ENCODE results near the gene TMPRSS4. TPM values are rescaled to one million over a fixed set of nuclear protein-coding genes. Genes with fewer than 3 reads are reported as not detected.

TMPRSS4 gene
- polyA plus RNA-seq, 4 donors, result 20.0 to 117 (median 44.3) TPM

- no peak for FAIRE-seq
- DNase-seq, result no peak
- no peaks in the 10 kb centered on the region for H3K27me3 ChIP-seq (ENCODE audit: control insufficient read depth in 3 of 3, insufficient read depth in 3 of 3, low read length in 3 of 3)
- no peaks in the 10 kb centered on the region for H3K9me3 ChIP-seq (ENCODE audit: control insufficient read depth in 2 of 2, insufficient read depth in 1 of 2, low read depth in 1 of 2, low read length in 1 of 2)
- 81 to 85% (median 84%) methylated on average over 10 of the region's 10 CpGs for WGBS, 3 donors
- no peak overlapping the region for H3K27ac ChIP-seq (ENCODE audit: low read depth in 1 of 3, low read length in 2 of 3)
- peaks cover 0 to 69% (median 2%) of the 10 kb centered on the region in 3 donors for H3K36me3 ChIP-seq (ENCODE audit: control insufficient read depth in 3 of 3, insufficient read depth in 2 of 3, low read depth in 1 of 3, low read length in 3 of 3)
- H3K4me1 ChIP-seq (ENCODE audit: control insufficient read depth in 3 of 3, insufficient read depth in 2 of 3, low read depth in 1 of 3, low read length in 2 of 3), result peaks cover 0 to 12% (median 5%) of the 10 kb centered on the region in 3 donors
- H3K4me3 ChIP-seq (ENCODE audit: low read depth in 1 of 3, low read length in 3 of 3), result no peak overlapping the region
These were observed 23.1 kb downstream of the TMPRSS4 start for GRCh38 chr11:118099838-118100556.

- DNase-seq, result no peak
- no peaks in the 10 kb centered on the region for H3K9me3 ChIP-seq (ENCODE audit: control insufficient read depth in 2 of 2, insufficient read depth in 1 of 2, low read depth in 1 of 2, low read length in 1 of 2)
- peaks cover 0 to 8% (median under 1%) of the 10 kb centered on the region in 3 donors for H3K4me1 ChIP-seq (ENCODE audit: control insufficient read depth in 3 of 3, insufficient read depth in 2 of 3, low read depth in 1 of 3, low read length in 2 of 3)
- H3K4me3 ChIP-seq (ENCODE audit: low read depth in 1 of 3, low read length in 3 of 3), result no peak overlapping the region
- no peaks in the 10 kb centered on the region for H3K27me3 ChIP-seq (ENCODE audit: control insufficient read depth in 3 of 3, insufficient read depth in 3 of 3, low read length in 3 of 3)
- 51 to 81% (median 70%) methylated on average over 3 of the region's 3 CpGs for WGBS, 3 donors
- FAIRE-seq, result no peak
- H3K27ac ChIP-seq (ENCODE audit: low read depth in 1 of 3, low read length in 2 of 3), result no peak overlapping the region
- peaks cover 0 to 64% (median 5%) of the 10 kb centered on the region in 3 donors for H3K36me3 ChIP-seq (ENCODE audit: control insufficient read depth in 3 of 3, insufficient read depth in 2 of 3, low read depth in 1 of 3, low read length in 3 of 3)
These were observed 23.9 kb downstream of the TMPRSS4 start for GRCh38 chr11:118100691-118101232.

GRCh38 chr11:118102721-118103261, 25.9 kb downstream of the TMPRSS4 start:
- H3K4me1 ChIP-seq (ENCODE audit: control insufficient read depth in 3 of 3, insufficient read depth in 2 of 3, low read depth in 1 of 3, low read length in 2 of 3), result no peaks in the 10 kb centered on the region
- no peak for FAIRE-seq
- no peak overlapping the region for H3K27ac ChIP-seq (ENCODE audit: low read depth in 1 of 3, low read length in 2 of 3)
- WGBS, 3 donors, result 81 to 82% (median 82%) methylated on average over 13 of the region's 13 CpGs
- peaks cover 0 to 64% (median 6%) of the 10 kb centered on the region in 3 donors for H3K36me3 ChIP-seq (ENCODE audit: control insufficient read depth in 3 of 3, insufficient read depth in 2 of 3, low read depth in 1 of 3, low read length in 3 of 3)
- no peaks in the 10 kb centered on the region for H3K27me3 ChIP-seq (ENCODE audit: control insufficient read depth in 3 of 3, insufficient read depth in 3 of 3, low read length in 3 of 3)
- H3K9me3 ChIP-seq (ENCODE audit: control insufficient read depth in 2 of 2, insufficient read depth in 1 of 2, low read depth in 1 of 2, low read length in 1 of 2), result no peaks in the 10 kb centered on the region
- H3K4me3 ChIP-seq (ENCODE audit: low read depth in 1 of 3, low read length in 3 of 3), result no peak overlapping the region
- no peak for DNase-seq

- Histone ChIP-seq H3K4me3 (ENCODE audit: low read depth in 1 of 3, low read length in 3 of 3) (no peak overlapping the region), H3K27me3 (ENCODE audit: control insufficient read depth in 3 of 3, insufficient read depth in 3 of 3, low read length in 3 of 3) (no peaks in the 10 kb centered on the region), H3K36me3 (ENCODE audit: control insufficient read depth in 3 of 3, insufficient read depth in 2 of 3, low read depth in 1 of 3, low read length in 3 of 3) (peaks cover 3 to 65% (median 6%) of the 10 kb centered on the region in 3 donors), H3K4me1 (ENCODE audit: control insufficient read depth in 3 of 3, insufficient read depth in 2 of 3, low read depth in 1 of 3, low read length in 2 of 3) (no peaks in the 10 kb centered on the region), H3K9me3 (ENCODE audit: control insufficient read depth in 2 of 2, insufficient read depth in 1 of 2, low read depth in 1 of 2, low read length in 1 of 2) (no peaks in the 10 kb centered on the region), H3K27ac (ENCODE audit: low read depth in 1 of 3, low read length in 2 of 3) (no peak overlapping the region)
- WGBS, 3 donors, result 92 to 95% (median 94%) methylated on average over 6 of the region's 6 CpGs
- FAIRE-seq (no peak), DNase-seq (no peak)
These were observed 27.6 kb downstream of the TMPRSS4 start for GRCh38 chr11:118104491-118104890.

- FAIRE-seq (no peak), DNase-seq (no peak)
- no peaks in the 10 kb centered on the region for H3K27me3 ChIP-seq (ENCODE audit: control insufficient read depth in 3 of 3, insufficient read depth in 3 of 3, low read length in 3 of 3)
- WGBS, 3 donors, result 73 to 84% (median 74%) methylated on average over 4 of the region's 4 CpGs
- H3K27ac ChIP-seq (ENCODE audit: low read depth in 1 of 3, low read length in 2 of 3), result no peak overlapping the region
- no peaks in the 10 kb centered on the region for H3K9me3 ChIP-seq (ENCODE audit: control insufficient read depth in 2 of 2, insufficient read depth in 1 of 2, low read depth in 1 of 2, low read length in 1 of 2)
- peaks cover 0 to under 1% (median 0%) of the 10 kb centered on the region in 3 donors for H3K4me1 ChIP-seq (ENCODE audit: control insufficient read depth in 3 of 3, insufficient read depth in 2 of 3, low read depth in 1 of 3, low read length in 2 of 3)
- H3K4me3 ChIP-seq (ENCODE audit: low read depth in 1 of 3, low read length in 3 of 3), result no peak overlapping the region
- peaks cover 3 to 63% (median 6%) of the 10 kb centered on the region in 3 donors for H3K36me3 ChIP-seq (ENCODE audit: control insufficient read depth in 3 of 3, insufficient read depth in 2 of 3, low read depth in 1 of 3, low read length in 3 of 3)
These were observed 28.9 kb downstream of the TMPRSS4 start for GRCh38 chr11:118105657-118106305.

GRCh38 chr11:118106789-118107335, 30.0 kb downstream of the TMPRSS4 start:
- H3K9me3 ChIP-seq (ENCODE audit: control insufficient read depth in 2 of 2, insufficient read depth in 1 of 2, low read depth in 1 of 2, low read length in 1 of 2), result no peaks in the 10 kb centered on the region
- FAIRE-seq (no peak), DNase-seq (no peak)
- peaks cover 0 to 7% (median 3%) of the 10 kb centered on the region in 3 donors for H3K4me1 ChIP-seq (ENCODE audit: control insufficient read depth in 3 of 3, insufficient read depth in 2 of 3, low read depth in 1 of 3, low read length in 2 of 3)
- H3K4me3 ChIP-seq (ENCODE audit: low read depth in 1 of 3, low read length in 3 of 3), result no peak overlapping the region
- no peaks in the 10 kb centered on the region for H3K27me3 ChIP-seq (ENCODE audit: control insufficient read depth in 3 of 3, insufficient read depth in 3 of 3, low read length in 3 of 3)
- H3K36me3 ChIP-seq (ENCODE audit: control insufficient read depth in 3 of 3, insufficient read depth in 2 of 3, low read depth in 1 of 3, low read length in 3 of 3), result peaks cover 3 to 66% (median 6%) of the 10 kb centered on the region in 3 donors
- no peak overlapping the region for H3K27ac ChIP-seq (ENCODE audit: low read depth in 1 of 3, low read length in 2 of 3)
- WGBS, 3 donors, result 73 to 85% (median 82%) methylated on average over 2 of the region's 2 CpGs

- 74 to 94% (median 89%) methylated on average over 5 of the region's 5 CpGs for WGBS, 3 donors
- no peak for DNase-seq
- no peak for FAIRE-seq
These were observed 31.6 kb downstream of the TMPRSS4 start for GRCh38 chr11:118108513-118108912.

GRCh38 chr11:118109231-118109630, 32.4 kb downstream of the TMPRSS4 start:
- no peak overlapping the region for H3K27ac ChIP-seq (ENCODE audit: low read depth in 1 of 3, low read length in 2 of 3)
- no peaks in the 10 kb centered on the region for H3K27me3 ChIP-seq (ENCODE audit: control insufficient read depth in 3 of 3, insufficient read depth in 3 of 3, low read length in 3 of 3)
- peaks cover 0 to 7% (median 3%) of the 10 kb centered on the region in 3 donors for H3K4me1 ChIP-seq (ENCODE audit: control insufficient read depth in 3 of 3, insufficient read depth in 2 of 3, low read depth in 1 of 3, low read length in 2 of 3)
- DNase-seq, result no peak
- peaks cover 3 to 67% (median 10%) of the 10 kb centered on the region in 3 donors for H3K36me3 ChIP-seq (ENCODE audit: control insufficient read depth in 3 of 3, insufficient read depth in 2 of 3, low read depth in 1 of 3, low read length in 3 of 3)
- H3K4me3 ChIP-seq (ENCODE audit: low read depth in 1 of 3, low read length in 3 of 3), result no peak overlapping the region
- FAIRE-seq, result no peak
- no peaks in the 10 kb centered on the region for H3K9me3 ChIP-seq (ENCODE audit: control insufficient read depth in 2 of 2, insufficient read depth in 1 of 2, low read depth in 1 of 2, low read length in 1 of 2)
- WGBS, 3 donors, result 73 to 97% (median 93%) methylated on average over 2 of the region's 2 CpGs

More at GRCh38 chr11:118108513-118108912, 31.6 kb downstream of the TMPRSS4 start:
- Histone ChIP-seq H3K9me3 (ENCODE audit: control insufficient read depth in 2 of 2, insufficient read depth in 1 of 2, low read depth in 1 of 2, low read length in 1 of 2) (no peaks in the 10 kb centered on the region), H3K36me3 (ENCODE audit: control insufficient read depth in 3 of 3, insufficient read depth in 2 of 3, low read depth in 1 of 3, low read length in 3 of 3) (peaks cover 3 to 66% (median 10%) of the 10 kb centered on the region in 3 donors), H3K27ac (ENCODE audit: low read depth in 1 of 3, low read length in 2 of 3) (no peak overlapping the region), H3K27me3 (ENCODE audit: control insufficient read depth in 3 of 3, insufficient read depth in 3 of 3, low read length in 3 of 3) (no peaks in the 10 kb centered on the region), H3K4me1 (ENCODE audit: control insufficient read depth in 3 of 3, insufficient read depth in 2 of 3, low read depth in 1 of 3, low read length in 2 of 3) (peaks cover 0 to 7% (median 3%) of the 10 kb centered on the region in 3 donors), H3K4me3 (ENCODE audit: low read depth in 1 of 3, low read length in 3 of 3) (no peak overlapping the region)
